Neural cell (in vitro differentiated cells): Measurements from ENCODE around the gene KCNAB2. TPM values are rescaled to one million over a fixed set of nuclear protein-coding genes. Genes with fewer than 3 reads are reported as not detected.

Experiments
- H2AFZ ChIP-seq: fragments of 200-600, 300-800 bp; sonication (generic), shearing (Covaris generic); 2 replicates; pipeline ENCODE4 v1.6.0; 2014; ENCODE audit warnings: low read depth, mild to moderate bottlenecking, antibody characterized with exemption, low read length, moderate library complexity
- H3F3A ChIP-seq: fragments of 200-600 bp; shearing (Covaris generic); 2 replicates; pipeline ENCODE4 v1.6.1; 2016; ENCODE audit warnings: mild to moderate bottlenecking, moderate library complexity, mixed read lengths, antibody characterized with exemption, low read length; ENCODE audit not compliant: insufficient read depth, poor library complexity, severe bottlenecking
- H3K27ac ChIP-seq: fragments of 200-600, 300-800 bp; sonication (generic), shearing (Covaris generic); 2 replicates; pipeline ENCODE4 v1.5.1; 2014; ENCODE audit warnings: mild to moderate bottlenecking, low read length, moderate library complexity
- H3K27me3 ChIP-seq: fragments of 300-800, 200-600 bp; sonication (generic), shearing (Covaris generic); 2 replicates; pipeline ENCODE4 v1.6.0; 2014; ENCODE audit warnings: mild to moderate bottlenecking, low read depth, low read length, moderate library complexity; ENCODE audit not compliant: insufficient read depth
- H3K36me3 ChIP-seq: fragments of 300-800, 200-600 bp; sonication (generic), shearing (Covaris generic); 2 replicates; pipeline ENCODE4 v1.5.1; 2014; ENCODE audit warnings: mild to moderate bottlenecking, antibody characterized with exemption, low read length, moderate library complexity; ENCODE audit not compliant: insufficient read depth
- H3K4me2 ChIP-seq: fragments of 300-800, 200-600 bp; sonication (generic), shearing (Covaris generic); 2 replicates; pipeline ENCODE4 v1.6.0; 2014; ENCODE audit warnings: mild to moderate bottlenecking, low read length
- H3K4me3 ChIP-seq: fragments of 300-800, 200-600 bp; sonication (generic), shearing (Covaris generic); 2 replicates; pipeline ENCODE4 v1.5.1; 2014; ENCODE audit warnings: mild to moderate bottlenecking, low read length, moderate library complexity
- H3K79me2 ChIP-seq: fragments of 200-600 bp; shearing (Covaris generic); replicated peaks from 2 replicates; pipeline ENCODE4 v1.6.0; 2014; ENCODE audit warnings: mild to moderate bottlenecking, low read length, moderate library complexity; ENCODE audit not compliant: insufficient read depth
- H3K9ac ChIP-seq: fragments of 300-800, 200-600 bp; sonication (generic), shearing (Covaris generic); 2 replicates; pipeline ENCODE4 v1.6.1; 2016; ENCODE audit warnings: mild to moderate bottlenecking, low read length, mixed read lengths
- H3K9me2 ChIP-seq: fragments of 200-600 bp; shearing (Covaris generic); 2 replicates; pipeline ENCODE4 v1.6.1; 2016; ENCODE audit warnings: mild to moderate bottlenecking, low read length, mixed read lengths; ENCODE audit not compliant: insufficient read depth
- H3K9me3 ChIP-seq: fragments of 200-600, 300-800 bp; sonication (generic), shearing (Covaris generic); 2 replicates; pipeline ENCODE4 v1.6.1; 2016; ENCODE audit warnings: mild to moderate bottlenecking, mixed run types, low read length, moderate library complexity, mixed read lengths
- H4K20me1 ChIP-seq: fragments of 200-600 bp; shearing (Covaris generic); 2 replicates; pipeline ENCODE4 v1.6.1; 2016; ENCODE audit warnings: mild to moderate bottlenecking, mixed run types; ENCODE audit not compliant: insufficient read depth
- CTCF ChIP-seq: fragments of 450-650 bp; IDR thresholded peaks from 2 replicates; pipeline ENCODE4 v1.5.1; 2014; ENCODE audit warnings: antibody characterized with exemption, mild to moderate bottlenecking, moderate library complexity; ENCODE audit not compliant: poor library complexity, severe bottlenecking
- EP300 ChIP-seq: fragments of 450-650 bp; conservative IDR thresholded peaks from 2 replicates; pipeline ENCODE4 v1.6.1; 2014; ENCODE audit warnings: antibody characterized with exemption, mild to moderate bottlenecking, moderate library complexity; ENCODE audit not compliant: poor library complexity, severe bottlenecking
- EZH2 ChIP-seq: fragments of 200-600, 300-800 bp; shearing (Covaris generic), sonication (generic); IDR thresholded peaks from 2 replicates; pipeline ENCODE4 v1.6.1; 2014; ENCODE audit warnings: antibody characterized with exemption, low read length, borderline replicate concordance, mild to moderate bottlenecking; ENCODE audit not compliant: insufficient read depth, poor library complexity, severe bottlenecking
- MXI1 ChIP-seq: fragments of 450-650 bp; conservative IDR thresholded peaks from 2 replicates; pipeline ENCODE4 v1.6.1; 2014; ENCODE audit warnings: antibody characterized with exemption, mild to moderate bottlenecking; ENCODE audit not compliant: poor library complexity, severe bottlenecking
- POLR2AphosphoS5 ChIP-seq: IDR thresholded peaks from 2 replicates; pipeline ENCODE4 v1.6.1; 2012
- RAD21 ChIP-seq: fragments of 450-650 bp; conservative IDR thresholded peaks from 2 replicates; pipeline ENCODE4 v1.6.1; 2014; ENCODE audit warnings: antibody characterized with exemption, mild to moderate bottlenecking, moderate library complexity
- REST ChIP-seq: IDR thresholded peaks from 2 replicates; pipeline ENCODE4 v1.6.1; 2012; ENCODE audit warnings: borderline replicate concordance
- SMC3 ChIP-seq: fragments of 450-650 bp; conservative IDR thresholded peaks from 2 replicates; pipeline ENCODE4 v1.6.1; 2014; ENCODE audit warnings: antibody characterized with exemption, mild to moderate bottlenecking, moderate library complexity; ENCODE audit not compliant: poor library complexity
- TAF1 ChIP-seq: IDR thresholded peaks from 2 replicates; pipeline ENCODE4 v1.6.1; 2012; ENCODE audit warnings: low read depth
- polyA plus RNA-seq: library from polyadenylated mRNA; depleted of rRNA; stranded (reverse); fragments of >200 nt; gene quantifications from 2 replicates; pipeline ENCODE4 v1.2.3, GENCODE V29; 2014

KCNAB2 gene
- polyA plus RNA-seq, 1 donor from 2014 or later: 11.7 TPM

- H3K4me3 ChIP-seq: no peak overlapping the region
- H3K79me2 ChIP-seq: no peaks in the 10 kb centered on the region
- H3K9me3 ChIP-seq: no peaks in the 10 kb centered on the region
- no peak overlapping the region for H3K27ac ChIP-seq
- no peaks in the 10 kb centered on the region for H3K36me3 ChIP-seq
- no peaks in the 10 kb centered on the region for H3K9me2 ChIP-seq
- no peak for TF ChIP-seq MXI1
- TF ChIP-seq CTCF: no peak
- TF ChIP-seq RAD21: no peak
- no peak for TF ChIP-seq POLR2AphosphoS5
- no peak for TF ChIP-seq SMC3
- TF ChIP-seq EP300: no peak
- no peak for TF ChIP-seq EZH2
- no peak for TF ChIP-seq TAF1
- TF ChIP-seq REST: no peak
- no peak overlapping the region for H2AFZ ChIP-seq
- no peak overlapping the region for H3K9ac ChIP-seq
- H3K27me3 ChIP-seq: no peaks in the 10 kb centered on the region
- H3K4me2 ChIP-seq: no peak overlapping the region
- no peaks in the 10 kb centered on the region for H3F3A ChIP-seq
- no peaks in the 10 kb centered on the region for H4K20me1 ChIP-seq
Observed at GRCh38 chr1:6097824-6098223, 52.1 kb downstream of the KCNAB2 start.

- TF ChIP-seq REST (no peak), EZH2 (no peak), RAD21 (no peak), POLR2AphosphoS5 (no peak), EP300 (no peak), CTCF (no peak), MXI1 (no peak), TAF1 (no peak)
- Histone ChIP-seq H2AFZ (no peak overlapping the region), H3K9me3 (no peaks in the 10 kb centered on the region), H3K9ac (no peak overlapping the region), H3F3A (no peaks in the 10 kb centered on the region), H3K27me3 (no peaks in the 10 kb centered on the region), H3K27ac (no peak overlapping the region), H3K4me3 (no peak overlapping the region), H3K4me2 (no peak overlapping the region), H3K36me3 (no peaks in the 10 kb centered on the region), H3K79me2 (no peaks in the 10 kb centered on the region), H4K20me1 (no peaks in the 10 kb centered on the region), H3K9me2 (no peaks in the 10 kb centered on the region)
Observed at GRCh38 chr1:6098303-6099215, 52.9 kb downstream of the KCNAB2 start.
